GM20431 (cell line): ENCODE measurements around the gene PIEZO1.

Experiments
- in situ Hi-C: fragments of 300-500 bp; cut with MseI, MboI; formaldehyde crosslinking; loops from one replicate; pipeline ENCODE4 v1.15.0; 2020; ENCODE audit warnings: low sequenced_read_pairs; ENCODE audit not compliant: unreplicated experiment

The PIEZO1 gene

DNA sequence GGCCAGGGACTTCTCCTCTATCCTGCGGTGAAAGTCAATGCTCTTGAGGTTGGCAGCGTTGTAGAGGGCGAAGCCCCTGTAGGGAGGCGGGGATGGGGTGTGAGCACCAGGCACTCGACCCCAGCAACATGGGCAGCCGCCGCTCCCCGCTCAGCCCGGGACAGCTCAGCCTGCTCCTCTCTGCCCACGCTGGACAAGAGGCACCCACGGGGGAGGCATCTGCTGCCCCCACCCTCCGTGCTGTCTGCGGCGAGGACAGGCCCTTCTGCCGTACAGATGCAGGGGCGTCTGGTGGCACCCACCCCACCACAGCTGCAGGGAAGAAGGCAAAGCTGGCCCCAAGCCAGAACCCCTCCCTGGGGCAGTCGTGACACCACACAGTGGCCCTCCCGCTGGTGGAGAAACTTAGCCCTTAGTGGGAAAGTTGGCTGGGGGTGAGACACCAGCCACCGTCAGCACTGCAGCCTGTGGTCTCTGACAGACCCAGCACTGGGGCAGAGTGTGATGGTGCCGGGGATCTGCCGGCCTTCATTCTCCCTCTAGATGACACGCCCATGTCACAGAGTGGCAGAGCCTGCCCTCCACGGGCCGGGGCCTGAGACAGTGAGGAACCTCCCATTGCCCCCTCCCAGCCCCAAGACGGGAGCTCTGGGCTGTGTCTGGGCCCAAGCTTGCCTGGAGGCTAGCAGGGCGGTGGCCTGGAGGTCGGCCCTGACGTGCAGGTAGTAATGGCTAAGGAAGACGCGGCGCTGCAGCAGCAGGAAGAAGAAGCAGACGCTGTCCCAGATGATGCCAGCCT is 59.2 kb downstream of the PIEZO1 start:
- in situ Hi-C loops, result no loop called here

DNA sequence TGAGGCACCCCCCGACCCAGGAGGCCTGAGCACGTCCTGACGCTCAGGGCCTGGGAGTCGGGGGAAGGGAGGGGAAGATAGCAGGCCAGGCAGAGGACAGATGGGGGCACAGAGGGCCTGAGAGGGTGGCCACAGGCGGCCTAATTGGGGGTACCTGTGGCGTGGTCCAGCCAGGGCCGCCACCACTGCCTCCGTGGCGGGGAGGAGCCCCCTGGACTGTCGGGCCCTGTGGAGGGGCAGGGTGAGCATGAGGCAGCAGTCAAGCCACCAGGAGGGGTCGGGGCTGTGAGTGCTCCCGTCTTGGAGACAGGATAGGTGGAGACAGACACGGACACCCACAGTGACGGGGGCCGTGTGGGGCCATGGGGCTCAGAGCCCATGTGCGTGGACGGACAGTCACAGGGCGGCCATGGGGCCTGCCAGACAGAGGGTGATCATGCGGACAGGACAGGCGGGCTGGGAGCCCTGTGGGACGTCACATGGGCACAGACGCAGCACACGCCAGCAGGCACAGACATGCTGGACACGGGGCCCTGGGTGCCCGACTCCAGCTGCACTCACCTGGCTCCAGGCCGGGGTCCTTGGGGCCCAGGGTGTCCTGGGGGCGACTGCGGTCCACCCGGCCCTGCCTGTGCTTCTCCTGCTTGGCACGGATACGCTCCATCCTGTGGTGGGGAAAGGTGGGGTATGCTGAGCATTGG is 60.0 kb downstream of the PIEZO1 start:
- in situ Hi-C loops, result no loop called here

DNA sequence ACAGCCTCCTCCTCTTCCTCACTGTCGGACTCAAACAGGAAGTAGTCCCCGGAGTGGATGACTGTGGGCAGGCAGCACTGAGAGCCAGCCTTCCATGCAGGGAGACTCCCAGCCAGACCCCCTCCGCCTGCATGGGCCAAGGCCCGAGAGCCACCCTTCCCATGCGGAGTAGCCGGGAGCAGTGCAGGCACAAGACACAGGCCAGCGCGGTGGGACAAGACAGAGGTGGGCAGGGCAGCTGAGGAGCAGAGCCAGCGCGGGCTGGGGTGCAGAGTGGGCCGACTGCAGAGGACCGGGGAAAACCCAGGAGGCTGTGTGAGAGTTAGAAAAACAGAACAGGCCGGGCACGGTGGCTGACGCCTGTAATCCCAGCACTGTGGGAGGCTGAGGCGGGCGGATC is 61.1 kb downstream of the PIEZO1 start:
- in situ Hi-C loops, result no loop called here

DNA sequence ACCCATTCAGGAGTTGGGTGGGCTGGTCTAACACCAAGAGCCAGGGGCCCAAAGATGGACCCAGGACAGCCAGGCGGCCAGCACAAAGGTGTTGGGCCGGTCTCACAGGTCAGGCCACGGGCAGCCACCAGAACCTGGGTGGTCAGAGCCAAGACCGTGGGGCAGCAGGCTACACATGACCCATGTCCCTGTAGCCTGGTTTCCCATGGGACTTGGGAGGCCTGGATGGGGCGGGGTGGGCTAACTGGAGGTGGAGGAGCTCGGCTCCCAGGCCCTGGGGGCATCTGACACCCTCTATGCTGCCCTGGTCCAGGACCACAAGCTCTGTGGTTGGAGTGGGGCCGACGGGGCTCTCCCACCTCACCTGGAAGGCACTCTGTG is 61.5 kb downstream of the PIEZO1 start:
- in situ Hi-C loops, result no loop called here

DNA sequence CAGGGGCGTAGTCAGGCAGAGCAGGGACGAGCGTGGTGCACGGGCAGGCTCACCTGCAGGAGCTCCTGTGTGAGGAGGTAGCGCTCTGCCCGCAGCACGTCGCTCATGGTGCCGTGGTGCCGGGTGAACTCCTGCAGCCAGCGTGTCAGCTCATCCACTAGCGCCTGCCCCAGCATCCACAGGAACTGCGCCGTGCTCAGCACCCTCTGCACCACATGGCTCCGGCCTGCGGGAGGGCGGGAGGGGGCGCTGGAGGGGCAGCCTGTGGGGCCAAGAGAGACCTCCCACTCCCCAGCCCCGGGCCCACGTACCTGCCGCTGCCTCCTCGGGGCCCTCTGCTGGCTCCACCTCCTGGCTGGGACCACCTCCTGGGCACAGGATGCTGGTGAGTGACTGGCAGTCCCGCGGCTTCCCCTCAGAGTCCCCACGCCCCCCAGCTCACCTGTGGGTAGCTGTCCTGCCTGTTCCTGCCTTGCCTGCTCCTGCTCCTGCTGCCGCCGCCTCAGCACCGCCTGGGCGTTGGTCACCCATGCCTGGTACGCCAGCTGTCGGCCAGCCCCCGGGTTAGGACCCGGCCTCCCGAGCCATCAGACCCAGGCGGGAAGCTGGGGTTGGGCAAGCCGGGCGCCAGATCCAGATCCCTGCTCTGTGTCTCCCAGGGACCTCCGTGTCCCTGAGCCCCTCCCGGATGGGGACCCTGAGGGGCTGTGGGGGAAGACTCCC is 62.1 kb downstream of the PIEZO1 start:
- in situ Hi-C loops, result no loop called here

DNA sequence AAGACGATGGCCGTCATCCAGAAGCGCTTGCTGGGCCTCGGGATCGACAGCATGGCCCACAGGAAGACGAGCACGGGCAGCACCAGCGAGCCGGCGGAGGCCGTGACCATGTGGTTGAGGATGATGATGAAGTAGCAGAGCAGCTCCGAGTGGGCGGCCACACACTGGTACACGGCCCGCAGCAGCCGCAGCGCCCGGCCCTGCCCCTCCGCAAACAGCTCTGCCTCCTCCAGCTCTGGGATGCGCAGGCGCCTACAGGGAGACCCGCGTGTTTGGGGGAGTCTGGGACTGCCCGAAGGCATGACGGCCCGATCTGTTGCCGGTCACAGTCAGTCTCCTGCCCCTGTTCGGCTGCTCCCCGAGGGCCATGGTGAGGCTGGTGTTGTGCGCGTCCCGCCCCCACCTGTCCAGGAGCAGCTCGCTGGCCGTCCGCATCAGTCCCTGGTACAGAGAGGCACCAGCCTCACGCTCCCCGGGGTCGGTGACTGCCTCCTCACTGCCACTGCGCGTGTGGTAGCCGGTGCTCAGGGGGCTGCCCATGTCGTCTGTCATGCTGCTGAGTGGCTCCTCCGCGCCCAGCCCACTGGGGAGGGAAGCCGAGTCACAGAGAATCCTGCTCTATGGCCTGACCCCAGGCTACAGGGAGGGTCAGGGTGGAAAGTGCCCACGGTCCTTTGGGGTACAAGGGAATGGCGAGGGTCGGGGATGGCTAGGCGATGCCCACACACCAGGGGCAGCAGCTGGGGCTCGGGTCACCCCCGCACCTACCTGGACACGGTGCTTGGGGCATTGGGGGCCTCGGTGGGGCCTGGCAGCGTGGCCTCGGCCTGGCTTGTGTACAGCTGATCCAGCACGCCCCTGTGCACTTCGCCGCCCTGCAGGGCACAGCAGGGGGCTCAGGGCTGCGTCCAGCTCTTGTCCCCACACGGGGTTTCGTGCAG is 62.9 kb downstream of the PIEZO1 start:
- in situ Hi-C loops, result no loop called here

DNA sequence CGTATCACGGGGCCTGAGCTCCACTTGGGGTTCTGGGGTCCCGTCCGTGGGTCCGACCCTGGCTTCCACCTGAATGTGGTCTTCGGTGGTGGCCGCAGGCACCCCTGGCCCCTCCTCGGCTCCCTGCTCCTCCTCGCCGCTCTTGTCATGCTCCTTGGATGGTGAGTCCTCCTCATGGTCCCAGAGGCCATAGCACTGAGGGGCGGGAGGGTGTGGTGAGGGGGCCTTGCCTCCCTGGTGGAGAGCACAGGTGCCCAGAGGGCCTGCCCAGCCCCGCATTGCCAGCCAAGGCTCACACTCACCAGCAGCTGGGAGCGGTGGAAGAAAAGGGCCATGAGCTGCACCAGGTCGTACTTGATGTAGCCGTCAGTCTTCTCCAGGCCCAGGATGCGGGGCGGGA is 63.8 kb downstream of the PIEZO1 start:
- in situ Hi-C loops, result no loop called here

DNA sequence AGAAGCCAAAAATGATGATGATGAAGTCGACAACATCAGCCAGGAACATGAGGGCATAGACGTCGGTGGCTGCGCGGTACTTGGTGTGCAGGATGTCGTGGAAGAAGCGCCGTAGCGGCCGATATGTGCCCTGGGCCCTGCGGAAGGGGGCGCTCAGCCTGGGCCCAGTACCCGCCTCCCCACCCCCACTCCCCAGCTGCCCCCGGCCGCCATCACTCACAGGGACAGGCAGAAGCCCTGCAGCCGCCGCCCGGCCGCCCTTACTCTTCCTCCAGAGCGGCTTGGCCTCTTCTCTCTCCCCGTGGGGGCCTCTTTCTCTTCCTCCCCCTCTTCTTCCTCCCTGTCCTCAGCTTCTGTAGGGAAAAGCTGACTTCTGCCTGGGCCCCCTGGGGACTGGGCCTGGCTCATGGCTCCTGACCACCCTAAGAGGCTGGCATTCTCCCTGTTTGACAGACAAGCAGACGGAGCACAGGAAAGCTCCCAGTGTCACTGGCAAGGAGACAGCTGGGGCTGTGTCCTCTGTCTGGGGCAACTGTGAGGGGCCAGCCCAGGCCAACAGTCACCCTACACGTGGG is 64.5 kb downstream of the PIEZO1 start:
- in situ Hi-C loops, result no loop called here

DNA sequence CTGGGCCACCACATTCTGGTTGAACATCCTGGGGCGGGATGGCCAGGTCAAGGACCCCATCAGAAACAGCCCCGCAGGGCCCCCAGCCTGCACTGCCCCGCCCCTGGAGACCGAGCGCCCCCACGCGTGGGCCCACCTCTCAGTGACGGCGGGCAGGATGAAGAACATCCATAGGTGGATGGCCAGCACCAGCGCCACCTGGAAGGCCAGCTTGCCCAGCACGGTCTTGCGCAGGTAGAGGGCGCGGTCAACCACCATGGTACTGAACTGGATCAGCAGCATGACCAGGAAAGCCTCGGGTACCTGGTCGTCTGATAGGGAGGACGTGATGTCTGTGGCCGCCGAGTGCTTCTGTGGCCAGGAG is 65.1 kb downstream of the PIEZO1 start:
- in situ Hi-C loops, result no loop called here

DNA sequence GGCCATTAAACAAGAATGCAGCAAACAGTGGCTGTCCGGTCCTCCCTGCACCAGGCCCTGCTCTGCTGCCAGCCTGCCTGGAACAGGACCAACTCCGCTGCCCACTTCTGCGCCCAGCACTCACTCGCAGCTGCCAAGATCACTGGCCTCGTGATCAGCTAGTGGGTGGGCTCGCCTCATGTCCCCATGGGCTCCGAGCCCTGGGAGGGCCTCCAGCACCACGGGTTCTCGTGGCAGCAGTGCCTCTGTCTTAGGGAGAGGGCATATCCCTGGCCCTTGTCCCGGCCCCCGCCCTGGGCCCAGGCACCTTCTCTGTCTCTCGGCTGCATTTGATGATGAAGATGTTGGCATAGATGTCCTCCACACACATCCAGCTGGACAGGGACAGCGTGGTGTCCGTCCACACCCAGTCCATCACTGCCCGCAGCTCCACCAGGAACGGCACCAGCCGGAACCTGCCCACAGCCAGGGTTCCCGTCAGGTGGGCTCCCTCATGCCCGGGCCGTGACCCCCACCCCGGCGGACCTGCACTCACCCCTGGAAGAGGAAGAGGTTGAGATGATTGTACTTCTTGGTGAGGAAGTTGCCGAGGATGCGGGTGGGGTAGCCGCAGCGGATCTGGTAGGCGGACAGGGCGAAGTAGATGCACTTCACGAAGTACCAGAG is 65.6 kb downstream of the PIEZO1 start:
- in situ Hi-C loops, result no loop called here

DNA sequence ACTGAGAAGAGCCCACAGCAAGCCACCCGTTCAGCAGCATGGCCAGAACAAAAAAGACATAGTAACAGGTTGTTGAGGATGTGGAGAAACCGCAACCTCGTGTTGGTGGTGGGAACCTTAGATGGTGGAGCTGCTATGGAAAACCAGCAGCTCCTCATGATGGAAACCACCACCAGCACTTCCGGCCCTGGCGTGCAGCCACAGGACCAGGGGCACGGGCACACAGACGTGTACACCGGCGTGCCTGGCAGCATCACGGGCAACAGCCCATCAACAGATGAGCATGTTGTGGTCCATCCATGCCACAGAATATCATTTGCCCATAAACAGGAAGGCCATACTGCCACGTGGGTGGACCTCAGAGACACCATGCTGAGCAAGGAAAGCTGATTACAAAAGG is 66.8 kb downstream of the PIEZO1 start:
- in situ Hi-C loops, result no loop called here

DNA sequence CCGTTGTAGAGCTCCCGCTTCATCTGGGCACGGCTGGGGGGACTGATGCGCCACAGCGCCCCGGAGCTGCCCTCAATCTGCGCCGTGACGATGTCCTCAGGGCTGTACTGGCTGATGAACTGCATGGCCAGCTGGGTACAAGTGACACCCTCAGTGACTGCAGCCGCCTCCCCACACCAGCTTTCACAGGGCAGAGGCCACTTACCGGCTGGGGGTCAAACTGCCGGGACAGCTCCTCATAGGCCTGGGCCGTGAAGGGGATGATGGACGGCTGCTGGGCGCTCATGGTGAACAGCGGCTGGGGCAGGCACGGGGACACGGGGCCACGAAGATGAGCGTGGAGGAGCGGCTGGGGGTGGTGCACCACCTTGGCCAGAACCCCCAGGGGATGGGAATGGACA is 68.4 kb downstream of the PIEZO1 start:
- in situ Hi-C loops, result no loop called here

DNA sequence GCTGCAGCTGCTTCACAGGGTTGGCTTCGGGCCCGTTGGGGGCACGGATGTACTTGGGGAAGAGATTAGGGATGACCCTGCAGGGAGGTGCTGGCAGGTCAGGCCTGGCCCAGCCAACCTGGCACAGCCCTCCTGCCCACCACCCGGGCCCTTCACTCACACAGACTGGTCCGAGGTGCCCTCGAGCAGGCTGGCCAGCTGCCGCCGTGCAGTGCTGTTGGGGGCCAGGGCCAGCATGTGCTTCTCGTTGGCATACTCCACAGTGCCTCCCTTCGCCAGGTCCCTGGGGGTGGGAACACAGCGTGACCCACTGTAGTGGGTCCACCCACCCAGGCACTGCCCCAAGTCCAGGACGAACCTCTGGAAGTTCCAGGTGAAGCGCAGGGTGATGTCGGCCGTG is 68.8 kb downstream of the PIEZO1 start:
- in situ Hi-C loops, result no loop called here

DNA sequence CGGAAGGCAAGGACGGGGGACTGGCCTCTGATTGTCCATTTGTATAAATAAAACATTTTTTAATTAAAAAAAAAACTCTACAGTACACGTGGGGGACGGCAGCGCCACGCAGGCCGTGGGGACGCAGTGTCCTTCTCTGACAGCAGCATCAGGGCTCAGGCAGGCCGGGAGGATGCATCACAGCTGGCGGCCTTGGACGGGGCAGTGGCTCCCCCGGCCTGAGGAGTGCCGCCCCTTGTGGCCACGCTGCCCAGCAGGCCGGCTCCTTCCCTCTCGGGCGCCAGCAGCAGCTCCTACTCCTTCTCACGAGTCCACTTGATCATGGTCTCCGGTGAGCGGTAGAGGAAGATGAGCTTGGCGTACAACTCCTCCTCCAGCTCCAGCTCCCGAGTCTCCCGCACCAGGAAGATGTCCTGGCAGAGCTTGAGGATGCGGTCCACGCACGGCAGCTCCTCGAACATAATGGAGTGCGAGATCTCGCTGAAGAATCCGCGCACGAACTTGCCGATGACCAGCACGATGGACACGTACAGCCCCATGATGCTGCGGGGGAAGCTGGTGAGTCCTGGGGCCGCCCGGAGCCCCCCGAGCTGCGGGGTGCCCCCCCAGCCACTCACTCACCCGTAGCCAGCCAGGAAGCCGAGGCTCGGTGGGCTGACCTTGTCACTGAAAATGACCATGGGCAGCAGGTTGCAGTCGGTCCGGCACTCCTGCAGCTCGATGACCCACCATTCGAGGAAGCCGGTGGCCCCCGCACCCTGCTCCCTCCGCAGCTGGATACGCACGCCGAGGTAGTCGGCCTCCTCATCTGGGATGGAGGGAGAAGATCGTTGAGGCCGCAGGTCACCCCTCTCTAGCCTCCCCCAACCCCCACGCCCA is 69.5 kb downstream of the PIEZO1 start:
- in situ Hi-C loops, result no loop called here

DNA sequence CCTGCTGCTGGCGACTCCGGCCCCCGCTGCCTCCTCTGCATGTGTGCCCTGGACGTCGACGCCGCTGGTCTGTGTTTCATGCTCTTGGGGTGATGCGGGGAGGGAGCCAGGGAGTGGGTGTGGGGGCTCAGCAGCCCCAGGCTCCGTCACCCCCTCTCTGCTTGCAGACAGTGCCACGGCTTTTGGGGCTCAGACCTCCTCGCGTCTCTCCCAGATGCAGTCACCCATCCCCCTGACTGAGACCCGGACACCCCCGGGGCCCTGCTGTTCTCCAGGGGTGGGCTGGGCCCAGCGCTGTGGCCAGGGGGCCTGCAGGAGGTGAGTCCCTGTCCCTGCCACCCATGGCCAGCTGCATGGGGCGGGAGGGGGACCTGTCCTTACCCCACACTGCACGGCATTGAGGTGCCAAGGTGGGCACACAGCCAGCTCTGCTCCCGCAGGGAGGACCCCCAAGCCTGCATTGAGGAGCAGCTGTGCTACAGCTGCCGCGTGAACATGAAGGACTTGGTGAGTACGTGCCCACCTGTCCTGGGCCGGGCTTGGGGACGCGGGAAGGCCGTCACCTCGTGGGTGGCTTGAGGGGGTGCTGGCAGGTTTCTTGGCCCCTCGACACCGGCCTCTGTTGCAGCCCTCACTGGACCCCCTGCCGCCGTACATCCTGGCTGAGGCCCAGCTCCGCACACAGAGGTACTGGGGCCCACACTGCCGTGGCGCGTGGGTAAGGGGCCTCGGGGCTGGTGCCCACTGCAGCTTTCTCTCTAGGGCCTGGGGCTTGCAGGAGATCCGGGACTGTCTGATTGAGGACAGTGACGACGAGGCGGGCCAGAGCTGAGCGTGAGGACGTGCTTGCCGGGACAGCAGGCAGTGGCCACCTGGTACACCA is 70.4 kb downstream of the PIEZO1 start:
- in situ Hi-C loops, result no loop called here

DNA sequence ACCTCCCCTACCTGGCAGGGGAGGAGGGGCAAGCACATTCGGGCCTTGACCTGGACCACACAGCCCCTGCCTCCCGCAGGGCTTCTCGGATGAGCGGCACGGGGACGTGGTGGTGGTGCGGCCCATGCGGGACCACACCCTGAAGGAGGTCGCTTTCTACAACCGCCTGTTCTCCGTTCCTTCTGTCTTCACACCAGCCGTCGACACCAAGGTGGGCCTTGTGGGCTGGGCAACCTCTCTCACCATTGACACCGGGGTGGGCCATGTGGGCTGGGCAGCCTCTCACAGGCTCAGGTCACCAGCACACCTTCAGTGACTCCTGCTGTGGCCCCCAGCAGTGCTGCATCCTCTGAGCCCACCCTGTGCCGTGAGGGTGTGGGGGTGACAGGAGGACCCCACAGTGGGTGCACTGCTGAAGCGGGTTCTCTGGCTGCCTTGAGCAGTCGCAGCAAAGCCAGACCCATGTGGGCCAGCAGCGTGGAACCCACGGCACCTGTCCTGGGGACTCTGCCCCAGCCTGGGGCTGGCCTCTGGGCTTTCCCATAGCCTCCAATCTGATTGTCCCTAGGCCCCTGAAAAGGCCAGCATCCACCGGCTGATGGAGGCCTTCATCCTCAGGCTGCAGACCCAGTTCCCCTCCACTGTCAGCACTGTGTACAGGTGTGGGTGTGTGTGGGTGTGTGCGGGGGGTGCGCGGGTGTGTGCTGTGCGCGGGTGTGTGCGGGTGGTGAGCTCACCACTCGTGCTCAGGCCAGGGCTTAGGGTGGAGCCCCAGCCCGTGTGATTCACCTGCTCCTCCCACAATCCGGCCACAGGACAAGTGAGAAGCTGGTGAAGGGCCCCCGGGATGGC is 71.2 kb downstream of the PIEZO1 start:
- in situ Hi-C loops, result no loop called here

DNA sequence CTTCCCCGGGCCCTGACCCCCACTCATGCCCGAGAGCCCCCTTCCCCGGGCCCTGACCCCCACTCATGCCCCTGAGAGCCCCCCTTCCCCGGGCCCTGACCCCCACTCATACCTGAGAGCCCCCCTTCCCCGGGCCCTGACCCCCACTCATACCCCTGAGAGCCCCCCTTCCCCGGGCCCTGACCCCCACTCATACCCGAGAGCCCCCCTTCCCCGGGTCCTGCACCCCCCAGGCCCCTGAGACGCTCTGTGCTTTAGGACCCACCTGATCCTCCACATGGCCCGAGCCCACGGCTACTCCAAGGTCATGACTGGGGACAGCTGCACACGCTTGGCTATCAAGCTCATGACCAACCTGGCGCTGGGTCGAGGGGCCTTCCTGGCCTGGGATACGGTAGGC is 72.0 kb downstream of the PIEZO1 start:
- in situ Hi-C loops, result no loop called here
